ENCODE measurements around the gene REEP3. TPM values are rescaled to one million over a fixed set of nuclear protein-coding genes. Genes with fewer than 3 reads are reported as not detected.

REEP3 gene
- total and polyA plus RNA-seq, 2 donors, result 11.2 to 11.9 TPM

- under 1% methylated on average over 102 of the region's 102 CpGs for WGBS
- Histone ChIP-seq H3K4me3 (ENCODE audit: low read length in 2 of 2) (peak overlapping the region; percentile 76 to 95), H3K4me1 (ENCODE audit: control insufficient read depth in 2 of 2, insufficient read depth in 2 of 2, low read length in 2 of 2) (peaks cover 3 to 8% of the 10 kb centered on the region in 2 donors), H3K9me3 (ENCODE audit: control insufficient read depth in 2 of 2, insufficient read depth in 1 of 2, low read length in 1 of 2) (peaks cover 0 to 4% of the 10 kb centered on the region in 2 donors), H3K27ac (ENCODE audit: low read depth in 1 of 2, low read length in 1 of 2) (peak overlapping the region; percentile 89 to 92), H3K27me3 (ENCODE audit: control insufficient read depth in 2 of 2, insufficient read depth in 1 of 2, low read length in 1 of 2) (no peaks in the 10 kb centered on the region), H3K36me3 (ENCODE audit: control insufficient read depth in 2 of 2, insufficient read depth in 2 of 2, low read length in 1 of 2) (no peaks in the 10 kb centered on the region)
- peak; percentile 38 to 84 (median 68) for DNase-seq (ENCODE audit: low read depth in 6 of 9, low spot score in 9 of 9)
Observed at GRCh38 chr10:63521416-63522276, 445 bp downstream of the REEP3 start.

GRCh38 chr10:63522277-63522687 lies 1.1 kb downstream of the REEP3 start:
- H3K36me3 ChIP-seq (ENCODE audit: control insufficient read depth in 2 of 2, insufficient read depth in 2 of 2, low read length in 1 of 2), result no peaks in the 10 kb centered on the region
- peaks cover 0 to 4% of the 10 kb centered on the region in 2 donors for H3K9me3 ChIP-seq (ENCODE audit: control insufficient read depth in 2 of 2, insufficient read depth in 1 of 2, low read length in 1 of 2)
- WGBS, result 5% methylated on average over 3 of the region's 3 CpGs
- H3K4me1 ChIP-seq (ENCODE audit: control insufficient read depth in 2 of 2, insufficient read depth in 2 of 2, low read length in 2 of 2), result peaks cover 3 to 8% of the 10 kb centered on the region in 2 donors
- H3K4me3 ChIP-seq (ENCODE audit: low read length in 2 of 2), result peak overlapping the region; percentile 76 to 95
- H3K27ac ChIP-seq (ENCODE audit: low read depth in 1 of 2, low read length in 1 of 2), result peak overlapping the region; percentile 79 to 92
- H3K27me3 ChIP-seq (ENCODE audit: control insufficient read depth in 2 of 2, insufficient read depth in 1 of 2, low read length in 1 of 2), result no peaks in the 10 kb centered on the region
- peak in 2 of 9 donors; percentile 21 to 67 for DNase-seq (ENCODE audit: low read depth in 6 of 9, low spot score in 9 of 9)

GRCh38 chr10:63522995-63523394 lies 1.8 kb downstream of the REEP3 start:
- Histone ChIP-seq H3K4me1 (ENCODE audit: control insufficient read depth in 2 of 2, insufficient read depth in 2 of 2, low read length in 2 of 2) (peaks cover 3 to 8% of the 10 kb centered on the region in 2 donors), H3K27ac (ENCODE audit: low read depth in 1 of 2, low read length in 1 of 2) (no peak overlapping the region), H3K4me3 (ENCODE audit: low read length in 2 of 2) (no peak overlapping the region)

GRCh38 chr10:63525021-63525420 lies 3.8 kb downstream of the REEP3 start:
- peaks cover 5 to 8% of the 10 kb centered on the region in 2 donors for H3K4me1 ChIP-seq (ENCODE audit: control insufficient read depth in 2 of 2, insufficient read depth in 2 of 2, low read length in 2 of 2)
- H3K9me3 ChIP-seq (ENCODE audit: control insufficient read depth in 2 of 2, insufficient read depth in 1 of 2, low read length in 1 of 2), result peaks cover 0 to 4% of the 10 kb centered on the region in 2 donors
- no peak for DNase-seq (ENCODE audit: low read depth in 6 of 9, low spot score in 9 of 9)
- H3K36me3 ChIP-seq (ENCODE audit: control insufficient read depth in 2 of 2, insufficient read depth in 2 of 2, low read length in 1 of 2), result no peaks in the 10 kb centered on the region
- H3K27ac ChIP-seq (ENCODE audit: low read depth in 1 of 2, low read length in 1 of 2), result no peak overlapping the region
- no peaks in the 10 kb centered on the region for H3K27me3 ChIP-seq (ENCODE audit: control insufficient read depth in 2 of 2, insufficient read depth in 1 of 2, low read length in 1 of 2)
- 95% methylated on average over 3 of the region's 3 CpGs for WGBS
- H3K4me3 ChIP-seq (ENCODE audit: low read length in 2 of 2), result no peak overlapping the region

More at GRCh38 chr10:63522995-63523394, 1.8 kb downstream of the REEP3 start:
- DNase-seq (ENCODE audit: low read depth in 6 of 9, low spot score in 9 of 9), result no peak
- no peaks in the 10 kb centered on the region for H3K36me3 ChIP-seq (ENCODE audit: control insufficient read depth in 2 of 2, insufficient read depth in 2 of 2, low read length in 1 of 2)
- peaks cover 0 to 4% of the 10 kb centered on the region in 2 donors for H3K9me3 ChIP-seq (ENCODE audit: control insufficient read depth in 2 of 2, insufficient read depth in 1 of 2, low read length in 1 of 2)
- no peaks in the 10 kb centered on the region for H3K27me3 ChIP-seq (ENCODE audit: control insufficient read depth in 2 of 2, insufficient read depth in 1 of 2, low read length in 1 of 2)
- WGBS, result 98% methylated on average over 2 of the region's 2 CpGs

- over 99% methylated on average over 4 of the region's 4 CpGs for WGBS
- no peak for DNase-seq (ENCODE audit: low read depth in 6 of 9, low spot score in 9 of 9)
Observed at GRCh38 chr10:63527401-63527800, 6.2 kb downstream of the REEP3 start.

GRCh38 chr10:63528084-63528744 lies 7.0 kb downstream of the REEP3 start:
- no peaks in the 10 kb centered on the region for H3K9me3 ChIP-seq (ENCODE audit: control insufficient read depth in 2 of 2, insufficient read depth in 1 of 2, low read length in 1 of 2)
- no peak for DNase-seq (ENCODE audit: low read depth in 6 of 9, low spot score in 9 of 9)
- 96% methylated on average over 5 of the region's 5 CpGs for WGBS
- no peaks in the 10 kb centered on the region for H3K36me3 ChIP-seq (ENCODE audit: control insufficient read depth in 2 of 2, insufficient read depth in 2 of 2, low read length in 1 of 2)
- H3K27ac ChIP-seq (ENCODE audit: low read depth in 1 of 2, low read length in 1 of 2), result no peak overlapping the region
- no peaks in the 10 kb centered on the region for H3K27me3 ChIP-seq (ENCODE audit: control insufficient read depth in 2 of 2, insufficient read depth in 1 of 2, low read length in 1 of 2)
- H3K4me3 ChIP-seq (ENCODE audit: low read length in 2 of 2), result no peak overlapping the region
- H3K4me1 ChIP-seq (ENCODE audit: control insufficient read depth in 2 of 2, insufficient read depth in 2 of 2, low read length in 2 of 2), result peaks cover 2 to 5% of the 10 kb centered on the region in 2 donors

More at GRCh38 chr10:63527401-63527800, 6.2 kb downstream of the REEP3 start:
- Histone ChIP-seq H3K36me3 (ENCODE audit: control insufficient read depth in 2 of 2, insufficient read depth in 2 of 2, low read length in 1 of 2) (no peaks in the 10 kb centered on the region), H3K9me3 (ENCODE audit: control insufficient read depth in 2 of 2, insufficient read depth in 1 of 2, low read length in 1 of 2) (no peaks in the 10 kb centered on the region), H3K27ac (ENCODE audit: low read depth in 1 of 2, low read length in 1 of 2) (no peak overlapping the region), H3K4me1 (ENCODE audit: control insufficient read depth in 2 of 2, insufficient read depth in 2 of 2, low read length in 2 of 2) (peaks cover 2 to 5% of the 10 kb centered on the region in 2 donors), H3K27me3 (ENCODE audit: control insufficient read depth in 2 of 2, insufficient read depth in 1 of 2, low read length in 1 of 2) (no peaks in the 10 kb centered on the region), H3K4me3 (ENCODE audit: low read length in 2 of 2) (no peak overlapping the region)

- DNase-seq (ENCODE audit: low read depth in 6 of 9, low spot score in 9 of 9), result no peak
- H3K27ac ChIP-seq (ENCODE audit: low read depth in 1 of 2, low read length in 1 of 2), result no peak overlapping the region
- H3K4me3 ChIP-seq (ENCODE audit: low read length in 2 of 2), result no peak overlapping the region
Observed at GRCh38 chr10:63530409-63530808, 9.2 kb downstream of the REEP3 start.

GRCh38 chr10:63534723-63535122 lies 13.5 kb downstream of the REEP3 start:
- no peaks in the 10 kb centered on the region for H3K27me3 ChIP-seq (ENCODE audit: control insufficient read depth in 2 of 2, insufficient read depth in 1 of 2, low read length in 1 of 2)
- no peaks in the 10 kb centered on the region for H3K4me1 ChIP-seq (ENCODE audit: control insufficient read depth in 2 of 2, insufficient read depth in 2 of 2, low read length in 2 of 2)
- no peaks in the 10 kb centered on the region for H3K9me3 ChIP-seq (ENCODE audit: control insufficient read depth in 2 of 2, insufficient read depth in 1 of 2, low read length in 1 of 2)
- H3K27ac ChIP-seq (ENCODE audit: low read depth in 1 of 2, low read length in 1 of 2), result no peak overlapping the region
- H3K4me3 ChIP-seq (ENCODE audit: low read length in 2 of 2), result no peak overlapping the region
- DNase-seq (ENCODE audit: low read depth in 6 of 9, low spot score in 9 of 9), result no peak
- H3K36me3 ChIP-seq (ENCODE audit: control insufficient read depth in 2 of 2, insufficient read depth in 2 of 2, low read length in 1 of 2), result no peaks in the 10 kb centered on the region

More at GRCh38 chr10:63530409-63530808, 9.2 kb downstream of the REEP3 start:
- Histone ChIP-seq H3K9me3 (ENCODE audit: control insufficient read depth in 2 of 2, insufficient read depth in 1 of 2, low read length in 1 of 2) (no peaks in the 10 kb centered on the region), H3K27me3 (ENCODE audit: control insufficient read depth in 2 of 2, insufficient read depth in 1 of 2, low read length in 1 of 2) (no peaks in the 10 kb centered on the region), H3K36me3 (ENCODE audit: control insufficient read depth in 2 of 2, insufficient read depth in 2 of 2, low read length in 1 of 2) (no peaks in the 10 kb centered on the region), H3K4me1 (ENCODE audit: control insufficient read depth in 2 of 2, insufficient read depth in 2 of 2, low read length in 2 of 2) (peaks cover 0 to 2% of the 10 kb centered on the region in 2 donors)

- H3K4me1 ChIP-seq (ENCODE audit: control insufficient read depth in 2 of 2, insufficient read depth in 2 of 2, low read length in 2 of 2), result no peaks in the 10 kb centered on the region
- no peak overlapping the region for H3K27ac ChIP-seq (ENCODE audit: low read depth in 1 of 2, low read length in 1 of 2)
- H3K4me3 ChIP-seq (ENCODE audit: low read length in 2 of 2), result no peak overlapping the region
- H3K36me3 ChIP-seq (ENCODE audit: control insufficient read depth in 2 of 2, insufficient read depth in 2 of 2, low read length in 1 of 2), result no peaks in the 10 kb centered on the region
- no peaks in the 10 kb centered on the region for H3K27me3 ChIP-seq (ENCODE audit: control insufficient read depth in 2 of 2, insufficient read depth in 1 of 2, low read length in 1 of 2)
- no peak for DNase-seq (ENCODE audit: low read depth in 6 of 9, low spot score in 9 of 9)
- H3K9me3 ChIP-seq (ENCODE audit: control insufficient read depth in 2 of 2, insufficient read depth in 1 of 2, low read length in 1 of 2), result no peaks in the 10 kb centered on the region
Observed at GRCh38 chr10:63536698-63537097, 15.5 kb downstream of the REEP3 start.

All from thymus (tissue), 11 donors.